Endothelial cell (in vitro differentiated cells): ENCODE data around the gene ANO4. TPM values are rescaled to one million over a fixed set of nuclear protein-coding genes. Genes with fewer than 3 reads are reported as not detected.
"Not testable (repeated sequence)": the region's sequence is repeated elsewhere in the genome, so short reads cannot be mapped to it uniquely, and the experiment has no call there.

Source experiments
- DNase-seq: peaks from one replicate; pipeline ENCODE4 v3.0.0; 2021; ENCODE audit warnings: low spot score
- H3K27ac Mint-ChIP-seq: one replicate; pipeline ENCODE4 v1.8.0; 2021; ENCODE audit warnings: mixed read lengths, inconsistent platforms; ENCODE audit not compliant: unreplicated experiment
- H3K27me3 Mint-ChIP-seq: one replicate; pipeline ENCODE4 v1.8.0; 2021; ENCODE audit warnings: mild to moderate bottlenecking, moderate library complexity, mixed read lengths, inconsistent platforms; ENCODE audit not compliant: unreplicated experiment
- H3K36me3 Mint-ChIP-seq: one replicate; pipeline ENCODE4 v1.8.0; 2021; ENCODE audit warnings: mild to moderate bottlenecking, low read depth, mixed read lengths, inconsistent platforms; ENCODE audit not compliant: unreplicated experiment
- H3K4me1 Mint-ChIP-seq: one replicate; pipeline ENCODE4 v1.8.0; 2021; ENCODE audit warnings: mild to moderate bottlenecking, mixed read lengths, inconsistent platforms; ENCODE audit not compliant: unreplicated experiment
- H3K4me3 Mint-ChIP-seq: one replicate; pipeline ENCODE4 v1.8.0; 2021; ENCODE audit warnings: mild to moderate bottlenecking, mixed read lengths, inconsistent platforms; ENCODE audit not compliant: unreplicated experiment
- H3K9me3 Mint-ChIP-seq: one replicate; pipeline ENCODE4 v1.8.0; 2021; ENCODE audit warnings: mixed read lengths, inconsistent platforms; ENCODE audit not compliant: unreplicated experiment
- CTCF ChIP-seq: fragments of 200-600 bp; sonication (generic); IDR thresholded peaks from one replicate; pipeline ENCODE4 v1.5.0; 2021; ENCODE audit warnings: antibody characterized with exemption; ENCODE audit not compliant: unreplicated experiment
- total RNA-seq: library from RNA; stranded (reverse); fragmentation: NEBNext Ultra II Directional; extraction: Animal tissue kit (Norgen Biotek cat#: 25700); gene quantifications from one replicate; pipeline ENCODE4 v1.2.1, GENCODE V29; 2021; ENCODE audit not compliant: unreplicated experiment

ANO4 gene
- total RNA-seq, 1 donor from 2014 or later = 1.1 TPM

GRCh38 chr12:101050631-101051030 is 256.1 kb downstream of the ANO4 start:
- Mint-ChIP-seq H3K36me3 (no peaks in the 10 kb centered on the region), H3K4me3 (no peak overlapping the region), H3K27me3 (peaks cover 3% of the 10 kb centered on the region), H3K27ac (no peak overlapping the region), H3K9me3 (no peaks in the 10 kb centered on the region), H3K4me1 (no peaks in the 10 kb centered on the region)
- TF ChIP-seq CTCF = no peak
- no peak for DNase-seq

- Mint-ChIP-seq H3K4me1 (no peaks in the 10 kb centered on the region), H3K36me3 (no peaks in the 10 kb centered on the region), H3K27me3 (peaks cover 3% of the 10 kb centered on the region), H3K9me3 (no peaks in the 10 kb centered on the region), H3K4me3 (no peak overlapping the region), H3K27ac (no peak overlapping the region)
- no peak for DNase-seq
- TF ChIP-seq CTCF = no peak
Observed at GRCh38 chr12:101051151-101051550, 256.6 kb downstream of the ANO4 start.

- peaks cover 3% of the 10 kb centered on the region for H3K27me3 Mint-ChIP-seq
- H3K27ac Mint-ChIP-seq = no peak overlapping the region
- no peak for TF ChIP-seq CTCF
- H3K9me3 Mint-ChIP-seq = no peaks in the 10 kb centered on the region
- H3K4me1 Mint-ChIP-seq = no peaks in the 10 kb centered on the region
- no peak for DNase-seq
- no peaks in the 10 kb centered on the region for H3K36me3 Mint-ChIP-seq
- no peak overlapping the region for H3K4me3 Mint-ChIP-seq
Observed at GRCh38 chr12:101051901-101052550, 257.4 kb downstream of the ANO4 start.

- H3K4me1 Mint-ChIP-seq = no peaks in the 10 kb centered on the region
- H3K9me3 Mint-ChIP-seq = no peaks in the 10 kb centered on the region
- no peak overlapping the region for H3K4me3 Mint-ChIP-seq
- DNase-seq = no peak
- no peak for TF ChIP-seq CTCF
- no peak overlapping the region for H3K27ac Mint-ChIP-seq
- no peaks in the 10 kb centered on the region for H3K36me3 Mint-ChIP-seq
- no peaks in the 10 kb centered on the region for H3K27me3 Mint-ChIP-seq
Observed at GRCh38 chr12:101053203-101053602, 258.6 kb downstream of the ANO4 start.

- TF ChIP-seq CTCF = no peak
- DNase-seq = no peak
- Mint-ChIP-seq H3K27ac (no peak overlapping the region), H3K27me3 (no peaks in the 10 kb centered on the region), H3K36me3 (no peaks in the 10 kb centered on the region), H3K4me3 (no peak overlapping the region), H3K4me1 (no peaks in the 10 kb centered on the region), H3K9me3 (no peaks in the 10 kb centered on the region)
Observed at GRCh38 chr12:101055940-101056339, 261.4 kb downstream of the ANO4 start.

GRCh38 chr12:101062508-101062907 is 267.9 kb downstream of the ANO4 start:
- not testable (repeated sequence) for H3K27ac Mint-ChIP-seq, H3K27me3 Mint-ChIP-seq, H3K9me3 Mint-ChIP-seq, H3K4me1 Mint-ChIP-seq, H3K4me3 Mint-ChIP-seq, H3K36me3 Mint-ChIP-seq, DNase-seq
